ENCODE data around the gene RRAGC.

- TF ChIP-seq CTCF (IDR thresholded peaks at IDR 0.05) (no peak), POLR2A (IDR thresholded peaks at IDR 0.05) (no peak), POLR2AphosphoS5 (IDR thresholded peaks at IDR 0.05) (no peak)
These were observed 55.9 kb downstream of the RRAGC start for GRCh38 chr1:38803647-38804046.

Measured in prostate gland (tissue), 2 donors.